IPS DF 6.9 (cell line): ENCODE data around the gene MYRFL.

ENCODE experiments used
- DNase-seq: peaks from one replicate; pipeline ENCODE4 v3.0.0-alpha.2; 2013; ENCODE audit warnings: low read depth, low spot score
- H3K27ac ChIP-seq: one replicate; pipeline ENCODE4 v1.5.1; 2013; ENCODE audit warnings: low read length, control low read depth
- H3K27me3 ChIP-seq: 2 replicates; pipeline ENCODE4 v1.6.1; 2013; ENCODE audit warnings: mild to moderate bottlenecking, low read length; ENCODE audit not compliant: control insufficient read depth, insufficient read depth
- H3K36me3 ChIP-seq: 2 replicates; pipeline ENCODE4 v1.6.1; 2013; ENCODE audit warnings: low read length; ENCODE audit not compliant: control insufficient read depth, insufficient read depth
- H3K4me1 ChIP-seq: 2 replicates; pipeline ENCODE4 v1.6.1; 2013; ENCODE audit warnings: low read length; ENCODE audit not compliant: control insufficient read depth, insufficient read depth
- H3K4me3 ChIP-seq: 2 replicates; pipeline ENCODE4 v1.5.1; 2013; ENCODE audit warnings: mild to moderate bottlenecking, low read length
- H3K9me3 ChIP-seq: 2 replicates; pipeline ENCODE4 v1.6.1; 2013; ENCODE audit warnings: low read length, inconsistent platforms; ENCODE audit not compliant: control insufficient read depth, insufficient read depth
- WGBS: extraction: QIAGEN DNeasy Blood & Tissue Kit; methylation state at CpG from one replicate; pipeline ENCODE4 v1.1.7; 2013; ENCODE audit warnings: mixed read lengths, missing lambda C conversion rate; ENCODE audit not compliant: insufficient read length, insufficient coverage; 5-methylcytosine and 5-hydroxymethylcytosine counted together

Gene MYRFL

DNA sequence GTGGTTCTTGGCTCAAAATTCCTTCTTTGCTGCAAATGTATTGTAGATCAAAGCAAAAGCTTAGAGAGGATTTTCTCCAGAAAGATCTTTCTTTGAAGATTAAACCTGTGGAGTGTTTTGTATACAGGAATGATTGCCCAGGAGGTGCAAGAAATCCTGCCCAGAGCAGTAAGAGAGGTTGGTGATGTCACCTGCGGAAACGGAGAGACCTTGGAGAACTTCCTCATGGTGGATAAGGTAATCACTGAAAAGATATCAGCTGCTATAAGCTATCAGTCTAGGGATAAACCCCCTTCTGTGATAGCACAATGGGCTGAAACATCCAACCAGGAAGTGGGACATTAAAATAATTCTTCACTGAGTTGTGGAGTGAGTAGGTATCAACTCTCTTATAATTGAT is 85.7 kb downstream of the MYRFL start:
- no CpG with 5 or more reads among the region's 2 CpGs for WGBS
- H3K9me3 ChIP-seq = no peaks in the 10 kb centered on the region
- H3K27ac ChIP-seq = no peak overlapping the region
- H3K27me3 ChIP-seq = no peaks in the 10 kb centered on the region
- no peaks in the 10 kb centered on the region for H3K4me1 ChIP-seq
- no peaks in the 10 kb centered on the region for H3K36me3 ChIP-seq
- DNase-seq = no peak
- H3K4me3 ChIP-seq = no peak overlapping the region

DNA sequence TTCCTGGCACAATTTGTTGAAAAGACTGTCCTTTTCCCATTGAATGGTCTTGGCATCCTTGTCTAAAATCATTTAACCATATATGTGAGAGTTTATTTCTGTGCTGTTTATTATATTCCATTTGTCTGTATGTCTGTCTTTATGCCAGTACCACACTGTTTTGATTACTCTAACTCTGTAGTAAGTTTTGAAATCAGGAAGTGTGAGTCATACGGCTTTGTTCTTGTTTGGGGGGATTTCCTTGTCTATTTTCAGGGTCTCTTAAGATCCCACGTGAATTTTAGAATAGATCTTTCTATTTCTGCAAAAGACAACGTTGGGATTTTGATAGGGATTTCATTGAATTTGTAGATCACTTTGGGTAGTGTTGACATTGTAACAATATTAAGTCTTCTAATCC is 88.5 kb downstream of the MYRFL start:
- no peak overlapping the region for H3K4me3 ChIP-seq
- no CpG with 5 or more reads among the region's 3 CpGs for WGBS
- DNase-seq = no peak
- peaks cover 2% of the 10 kb centered on the region; the same call in 1 of the 2 replicates for H3K9me3 ChIP-seq
- H3K4me1 ChIP-seq = no peaks in the 10 kb centered on the region
- no peak overlapping the region for H3K27ac ChIP-seq
- no peaks in the 10 kb centered on the region for H3K36me3 ChIP-seq
- no peaks in the 10 kb centered on the region for H3K27me3 ChIP-seq

DNA sequence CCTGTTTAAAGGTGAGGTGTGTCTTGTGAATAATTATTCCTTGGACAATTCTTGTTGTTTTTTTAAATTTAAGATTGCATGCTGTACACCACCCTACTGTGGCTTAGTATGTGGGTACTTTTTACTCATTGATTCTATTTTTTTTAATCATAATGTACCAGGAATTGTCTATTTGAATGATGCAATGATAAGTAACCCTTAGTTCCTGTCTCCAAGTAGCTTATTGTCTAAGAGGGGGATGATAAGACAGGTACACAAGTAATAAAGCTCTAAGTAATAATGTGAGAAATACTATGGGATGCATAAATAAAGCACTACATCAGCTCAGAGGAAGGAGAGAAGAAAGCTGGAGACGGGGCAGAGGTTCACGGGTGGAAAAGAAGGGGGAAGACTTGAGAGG is 90.9 kb downstream of the MYRFL start:
- WGBS = no CpG with 5 or more reads among the region's 2 CpGs
- Histone ChIP-seq H3K4me1 (no peaks in the 10 kb centered on the region), H3K4me3 (no peak overlapping the region), H3K36me3 (no peaks in the 10 kb centered on the region), H3K27me3 (no peaks in the 10 kb centered on the region), H3K27ac (no peak overlapping the region), H3K9me3 (peaks cover 2% of the 10 kb centered on the region; the same call in 1 of the 2 replicates)
- no peak for DNase-seq

DNA sequence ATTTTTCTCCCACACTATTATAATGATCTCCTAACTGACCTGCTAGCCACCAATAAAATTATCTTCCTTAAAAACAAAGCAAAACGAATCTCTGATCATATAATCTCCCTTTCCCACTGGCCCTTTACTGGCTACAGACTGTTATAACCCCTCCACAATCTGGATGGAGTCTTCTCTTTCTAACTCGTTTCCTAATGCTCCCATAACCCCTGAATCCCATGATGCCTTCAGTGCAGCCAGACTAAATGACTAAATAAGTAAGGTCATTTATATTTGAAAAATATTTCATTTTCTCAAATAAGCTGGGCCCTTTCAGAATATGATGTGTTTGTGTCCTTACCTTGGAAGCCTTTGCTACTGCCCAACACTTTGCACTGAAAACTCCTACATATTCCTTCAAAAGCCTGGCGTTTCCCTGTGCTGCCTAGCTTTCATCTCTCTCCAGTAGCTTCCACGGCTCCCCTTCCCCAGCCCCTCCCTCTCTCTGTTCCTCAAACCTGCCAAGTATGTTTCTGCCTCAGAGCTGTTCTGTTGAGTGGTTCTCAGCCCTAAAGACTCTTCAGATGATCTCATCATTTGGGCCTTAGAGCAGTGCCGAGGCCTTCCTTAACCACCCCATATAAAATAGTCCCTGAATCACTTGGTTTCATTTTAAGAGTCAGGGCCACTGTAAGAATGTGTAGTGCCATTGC is 91.7 kb downstream of the MYRFL start:
- peaks cover 2% of the 10 kb centered on the region; the same call in 1 of the 2 replicates for H3K9me3 ChIP-seq
- no peaks in the 10 kb centered on the region for H3K27me3 ChIP-seq
- 100% methylated on average over 1 of the region's 5 CpGs for WGBS
- H3K4me1 ChIP-seq = no peaks in the 10 kb centered on the region
- no peak for DNase-seq
- no peak overlapping the region for H3K27ac ChIP-seq
- H3K36me3 ChIP-seq = no peaks in the 10 kb centered on the region
- H3K4me3 ChIP-seq = no peak overlapping the region

DNA sequence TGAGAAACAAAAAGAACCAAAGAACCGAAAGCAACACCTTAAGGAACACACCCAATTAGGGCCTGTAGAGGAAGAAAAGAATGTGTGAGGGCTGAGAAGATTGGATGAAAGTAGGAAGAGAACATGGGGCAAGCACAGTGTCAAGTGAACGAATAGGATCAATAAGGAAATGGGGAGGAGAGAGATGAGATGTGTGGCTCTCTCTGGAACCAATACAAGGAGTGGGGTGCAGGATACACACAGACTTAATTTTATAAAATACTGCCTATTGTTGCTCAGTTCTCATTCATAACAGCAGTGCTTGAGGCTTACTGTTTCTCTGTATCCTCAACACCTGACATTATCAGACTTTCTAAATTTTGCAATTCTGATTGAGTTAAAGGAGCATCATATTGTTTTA is 93.3 kb downstream of the MYRFL start:
- H3K27ac ChIP-seq = no peak overlapping the region
- no peaks in the 10 kb centered on the region for H3K4me1 ChIP-seq
- H3K27me3 ChIP-seq = no peaks in the 10 kb centered on the region
- no peak overlapping the region for H3K4me3 ChIP-seq
- peaks cover 2% of the 10 kb centered on the region; the same call in 1 of the 2 replicates for H3K9me3 ChIP-seq
- H3K36me3 ChIP-seq = no peaks in the 10 kb centered on the region
- WGBS = no CpG with 5 or more reads among the region's 2 CpGs
- no peak for DNase-seq

DNA sequence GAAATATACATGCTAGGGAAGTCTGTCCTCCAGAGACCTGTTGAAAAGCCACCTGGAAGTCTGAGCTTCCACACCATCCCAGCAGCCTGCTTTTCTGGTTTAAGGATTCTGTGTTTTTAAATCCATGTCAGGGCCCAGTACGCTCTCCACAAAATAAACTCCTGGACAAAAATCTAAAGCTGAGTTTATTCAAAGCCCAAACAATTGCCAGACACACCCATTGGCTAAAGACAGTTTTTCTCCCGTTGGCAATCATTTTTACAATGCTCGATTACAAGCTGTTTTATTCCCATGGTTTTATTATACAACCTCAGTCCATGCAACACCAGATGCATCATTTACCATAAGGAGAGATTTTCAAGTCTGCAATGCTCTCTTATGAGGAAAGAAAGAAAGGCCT is 94.5 kb downstream of the MYRFL start:
- no peak overlapping the region for H3K27ac ChIP-seq
- WGBS = no CpG with 5 or more reads among the region's 3 CpGs
- no peaks in the 10 kb centered on the region for H3K27me3 ChIP-seq
- H3K4me3 ChIP-seq = no peak overlapping the region
- no peaks in the 10 kb centered on the region for H3K36me3 ChIP-seq
- no peaks in the 10 kb centered on the region for H3K4me1 ChIP-seq
- DNase-seq = no peak
- peaks cover 2% of the 10 kb centered on the region; the same call in 1 of the 2 replicates for H3K9me3 ChIP-seq

DNA sequence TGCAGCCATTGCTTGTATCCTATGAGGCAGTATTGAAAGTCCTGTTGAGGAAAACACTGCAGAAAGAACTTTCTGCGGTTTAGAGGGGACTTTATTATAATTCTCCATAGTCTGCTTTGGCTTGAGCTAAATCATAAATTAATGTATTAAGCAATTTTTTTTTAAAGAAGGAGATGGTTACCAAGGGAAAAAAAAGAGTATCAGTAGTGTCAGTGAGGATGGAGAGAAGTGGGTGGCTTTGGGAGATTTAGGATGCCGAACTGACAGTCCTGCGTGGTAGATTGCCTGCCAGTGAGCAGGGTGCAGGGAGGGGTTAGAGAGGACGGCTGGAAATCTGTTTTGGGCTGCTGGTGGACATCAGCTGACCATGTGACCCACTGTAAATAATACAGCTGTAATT is 96.8 kb downstream of the MYRFL start:
- no CpG with 5 or more reads among the region's 4 CpGs for WGBS
- H3K4me1 ChIP-seq = no peaks in the 10 kb centered on the region

DNA sequence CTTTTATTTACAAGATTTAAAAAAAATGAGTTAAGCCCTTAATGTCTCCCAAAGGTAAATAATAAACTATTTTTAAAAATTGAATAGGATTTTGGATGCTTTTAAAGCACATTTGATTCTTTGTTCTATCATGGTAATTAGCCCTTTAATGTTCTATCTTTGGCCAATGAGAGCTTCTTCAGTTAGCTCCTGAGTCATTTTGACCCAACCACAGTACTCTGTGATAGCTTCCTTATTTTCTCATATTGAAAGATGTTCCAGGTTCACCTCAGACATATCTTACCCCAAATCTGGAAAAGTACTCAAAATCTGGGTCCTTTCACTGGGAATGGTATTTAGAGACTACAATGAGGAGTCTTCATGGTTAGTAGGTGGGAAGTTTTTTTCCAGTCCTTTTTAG is 98.0 kb downstream of the MYRFL start:
- H3K27me3 ChIP-seq = no peaks in the 10 kb centered on the region

More for the DNA sequence above, 96.8 kb downstream of the MYRFL start:
- Histone ChIP-seq H3K36me3 (no peaks in the 10 kb centered on the region), H3K27ac (no peak overlapping the region), H3K27me3 (no peaks in the 10 kb centered on the region), H3K4me3 (no peak overlapping the region), H3K9me3 (peaks cover 2% of the 10 kb centered on the region; the same call in 1 of the 2 replicates)
- DNase-seq = no peak

DNA sequence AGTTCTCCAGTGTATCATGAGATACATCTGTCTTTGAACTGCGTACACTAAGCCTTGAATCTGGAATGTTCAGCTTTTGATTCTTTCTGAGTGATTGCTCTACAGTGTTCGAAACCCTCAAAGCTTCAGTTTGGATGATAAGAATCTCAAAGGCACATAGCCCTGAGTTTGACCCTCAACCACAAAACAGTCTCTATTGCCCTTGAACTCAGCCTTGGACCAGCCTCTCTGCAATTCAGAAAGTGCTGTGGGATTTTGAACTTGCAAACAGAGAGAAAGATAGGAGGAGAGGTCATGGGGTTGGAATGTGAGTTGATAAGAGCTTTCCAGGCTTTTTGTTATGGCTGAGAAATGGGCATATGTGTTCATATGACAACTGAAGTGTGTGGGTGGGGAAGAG is 100.3 kb downstream of the MYRFL start:
- no peak for DNase-seq
- no peaks in the 10 kb centered on the region for H3K4me1 ChIP-seq
- WGBS = no CpG with 5 or more reads among the region's 2 CpGs
- H3K9me3 ChIP-seq = no peaks in the 10 kb centered on the region
- H3K27ac ChIP-seq = no peak overlapping the region
- H3K27me3 ChIP-seq = no peaks in the 10 kb centered on the region
- no peaks in the 10 kb centered on the region for H3K36me3 ChIP-seq
- no peak overlapping the region for H3K4me3 ChIP-seq

More for the DNA sequence above, 98.0 kb downstream of the MYRFL start:
- H3K9me3 ChIP-seq = peaks cover 2% of the 10 kb centered on the region; the same call in 1 of the 2 replicates
- no peak for DNase-seq
- no peak overlapping the region for H3K4me3 ChIP-seq
- H3K36me3 ChIP-seq = no peaks in the 10 kb centered on the region
- H3K4me1 ChIP-seq = no peaks in the 10 kb centered on the region
- H3K27ac ChIP-seq = no peak overlapping the region

DNA sequence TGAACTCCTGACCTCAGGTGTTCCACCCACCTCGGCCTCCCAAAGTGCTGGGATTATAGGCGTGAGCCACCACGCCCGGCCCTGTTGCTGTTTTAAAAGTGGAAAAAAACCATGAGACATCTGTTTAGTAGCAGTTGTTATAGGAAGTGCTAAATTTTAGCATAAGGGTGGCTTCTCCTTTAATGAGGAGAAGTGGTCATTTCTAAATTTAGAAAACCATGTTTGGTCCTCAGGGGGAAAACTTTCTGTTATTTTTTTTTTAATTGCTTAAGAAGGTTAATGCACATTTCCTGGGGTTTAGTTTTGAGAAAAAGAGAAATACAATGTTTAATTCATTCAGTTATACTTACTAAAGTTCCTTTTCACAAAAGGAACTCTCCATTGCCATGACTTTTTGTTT is 102.1 kb downstream of the MYRFL start:
- Histone ChIP-seq H3K27ac (no peak overlapping the region), H3K9me3 (no peaks in the 10 kb centered on the region), H3K36me3 (no peaks in the 10 kb centered on the region), H3K4me1 (no peaks in the 10 kb centered on the region), H3K4me3 (no peak overlapping the region), H3K27me3 (no peaks in the 10 kb centered on the region)
- no CpG with 5 or more reads among the region's 4 CpGs for WGBS
- no peak for DNase-seq

DNA sequence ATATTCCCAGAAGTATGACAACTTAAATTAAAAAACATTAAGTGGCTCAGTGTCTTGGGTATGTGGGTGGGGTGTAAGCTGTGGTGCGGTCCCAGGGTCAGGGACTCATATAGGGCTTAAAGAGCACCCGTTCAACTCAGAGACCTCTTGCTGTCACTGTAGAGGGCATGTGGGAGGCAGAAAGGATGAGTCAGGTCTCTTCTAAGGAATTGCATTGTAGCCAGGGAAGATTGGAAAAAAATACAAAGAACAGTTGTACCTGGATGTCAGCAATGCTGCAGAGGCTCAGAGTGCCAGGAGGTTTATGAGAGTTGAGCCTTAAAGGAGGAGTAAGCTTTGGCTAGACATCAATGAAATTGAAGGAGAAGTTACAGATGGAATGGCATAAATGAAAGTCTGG is 104.1 kb downstream of the MYRFL start:
- no CpG with 5 or more reads among the region's 2 CpGs for WGBS
- Histone ChIP-seq H3K4me1 (peaks cover 5% of the 10 kb centered on the region; the same call in 1 of the 2 replicates), H3K27ac (no peak overlapping the region)

More for the DNA sequence above, 104.1 kb downstream of the MYRFL start:
- H3K36me3 ChIP-seq = no peaks in the 10 kb centered on the region
- no peaks in the 10 kb centered on the region for H3K27me3 ChIP-seq
- DNase-seq = no peak
- no peaks in the 10 kb centered on the region for H3K9me3 ChIP-seq
- H3K4me3 ChIP-seq = no peak overlapping the region
